ENCODE data around the gene TRAPPC4. TPM values are rescaled to one million over a fixed set of nuclear protein-coding genes. Genes with fewer than 3 reads are reported as not detected.
"Not testable (repeated sequence)": the region's sequence is repeated elsewhere in the genome, so short reads cannot be mapped to it uniquely, and the experiment has no call there.

The TRAPPC4 gene
- total RNA-seq, 2 donors from 2014 or later: 26.1 to 37.2 TPM

DNA sequence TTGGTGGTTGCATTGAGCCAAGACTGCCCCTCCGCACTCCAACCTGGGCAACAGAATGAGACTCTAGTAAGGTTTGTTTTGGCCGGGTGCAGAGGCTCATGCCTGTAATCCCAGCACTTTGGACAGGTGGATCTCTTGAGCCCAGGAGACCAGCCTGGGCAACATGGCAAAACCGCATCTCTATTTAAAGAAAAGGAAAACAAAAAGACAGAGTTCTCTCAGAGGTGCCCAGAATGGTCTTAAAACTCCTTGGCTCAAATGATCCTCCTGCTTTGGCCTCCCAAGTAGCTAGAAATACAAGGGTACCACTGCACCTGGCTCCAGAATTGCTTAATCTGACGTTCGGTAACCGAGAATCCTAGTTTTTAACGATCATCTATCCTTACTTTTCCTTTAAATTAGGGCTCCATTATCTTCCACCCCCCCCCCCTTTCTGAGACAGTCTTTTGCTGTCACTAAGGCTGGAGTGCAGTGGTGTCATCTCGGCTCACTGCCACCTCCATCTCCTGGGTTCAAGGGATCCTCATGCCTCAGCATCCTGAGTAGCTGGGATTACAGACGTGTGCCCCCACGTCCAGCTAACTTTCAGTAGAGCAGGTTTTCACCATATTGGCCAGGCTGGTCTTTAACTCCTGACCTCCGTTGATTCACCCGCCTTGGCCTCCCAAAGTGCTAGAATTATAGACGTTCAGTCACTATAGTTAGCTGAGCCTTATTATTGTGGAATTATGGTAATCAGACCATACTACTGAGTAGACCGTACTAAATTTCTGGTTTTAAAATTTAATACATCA, 2.2 kb upstream of the TRAPPC4 start:
- Histone ChIP-seq H3K27me3 (no peaks in the 10 kb centered on the region), H3K27ac (no peak overlapping the region), H3K4me1 (peaks cover 0 to 39% of the 10 kb centered on the region in 2 donors), H3K4me3 (no peak overlapping the region), H3K9me3 (no peaks in the 10 kb centered on the region), H3K36me3 (peaks cover 62% of the 10 kb centered on the region)
- no peak for TF ChIP-seq CTCF (IDR thresholded peaks at IDR 0.05)
- no peak for DNase-seq (ENCODE audit: low spot score)

DNA sequence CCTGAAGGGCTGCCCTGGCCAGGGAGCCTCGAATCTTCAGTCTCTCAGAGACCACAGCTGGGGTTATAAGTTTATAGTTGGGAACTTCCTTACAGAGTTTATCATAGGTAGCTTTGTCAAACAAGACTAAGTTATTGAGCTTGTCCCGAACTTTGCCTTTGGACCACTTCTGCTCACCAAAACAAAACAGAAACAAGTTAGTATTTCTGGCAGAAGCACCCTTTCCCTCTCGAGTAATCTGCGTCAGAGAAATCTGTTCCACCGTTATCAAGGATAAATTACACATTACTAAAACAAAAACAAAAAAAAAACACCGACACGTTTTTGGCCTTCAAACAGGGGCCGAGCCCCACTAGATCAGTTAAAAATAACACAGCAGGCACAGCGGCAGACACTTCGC, 1.2 kb upstream of the TRAPPC4 start:
- Histone ChIP-seq H3K4me1 (peaks cover 0 to 43% of the 10 kb centered on the region in 2 donors), H3K4me3 (peak overlapping the region; percentile 88 to 96), H3K36me3 (peaks cover 63% of the 10 kb centered on the region), H3K27ac (peak overlapping the region; percentile 88 to 93)
- H3K9me3 ChIP-seq; DNase-seq (ENCODE audit: low spot score); H3K27me3 ChIP-seq: not testable (repeated sequence)

DNA sequence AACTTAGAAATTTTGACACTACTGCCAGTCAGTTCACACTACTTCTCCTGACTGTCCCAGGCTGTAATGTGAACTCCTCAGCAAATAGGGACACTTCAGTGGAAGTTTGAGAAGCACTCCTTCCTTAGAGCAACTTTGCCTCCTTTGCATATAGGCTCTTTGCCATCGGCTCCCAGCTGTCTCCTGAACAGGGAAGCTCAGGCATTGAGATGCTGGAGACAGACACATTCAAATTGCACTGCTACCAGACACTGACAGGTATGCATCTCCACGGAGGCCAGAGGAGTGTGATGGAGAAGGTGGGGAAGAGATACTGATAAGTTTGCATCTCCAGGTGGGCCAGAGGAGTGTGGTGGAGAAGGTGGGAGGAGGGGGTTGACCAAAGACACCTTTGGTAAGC, 1.4 kb downstream of the TRAPPC4 start:
- no peak overlapping the region for H3K4me3 ChIP-seq
- no peak for DNase-seq (ENCODE audit: low spot score)
- H3K4me1 ChIP-seq: peaks cover 0 to 52% of the 10 kb centered on the region in 2 donors
- no peak for TF ChIP-seq CTCF (IDR thresholded peaks at IDR 0.05)
- no peaks in the 10 kb centered on the region for H3K9me3 ChIP-seq
- H3K36me3 ChIP-seq: peaks cover 53% of the 10 kb centered on the region
- peak overlapping the region in 1 of 2 donors; percentile 93 for H3K27ac ChIP-seq
- no peaks in the 10 kb centered on the region for H3K27me3 ChIP-seq

- H3K4me1 ChIP-seq: peaks cover 0 to 42% of the 10 kb centered on the region in 2 donors
- DNase-seq (ENCODE audit: low spot score): no peak
- no peak for TF ChIP-seq CTCF (IDR thresholded peaks at IDR 0.05)
- H3K36me3 ChIP-seq: peaks cover 44% of the 10 kb centered on the region
- no peaks in the 10 kb centered on the region for H3K9me3 ChIP-seq
- H3K4me3 ChIP-seq: no peak overlapping the region
- H3K27ac ChIP-seq: no peak overlapping the region
- H3K27me3 ChIP-seq: no peaks in the 10 kb centered on the region
These were observed 3.1 kb downstream of the TRAPPC4 start for GRCh38 chr11:119021631-119022030.

GRCh38 chr11:119023741-119024140, 5.2 kb downstream of the TRAPPC4 start:
- H3K36me3 ChIP-seq: peaks cover 37% of the 10 kb centered on the region
- no peaks in the 10 kb centered on the region for H3K9me3 ChIP-seq
- no peaks in the 10 kb centered on the region for H3K27me3 ChIP-seq
- H3K27ac ChIP-seq: no peak overlapping the region
- TF ChIP-seq CTCF (IDR thresholded peaks at IDR 0.05): no peak
- no peak overlapping the region for H3K4me3 ChIP-seq
- DNase-seq (ENCODE audit: low spot score): no peak
- peaks cover 0 to 36% of the 10 kb centered on the region in 2 donors for H3K4me1 ChIP-seq

GRCh38 chr11:119024430-119025098, 6.0 kb downstream of the TRAPPC4 start:
- H3K4me3 ChIP-seq: no peak overlapping the region
- DNase-seq (ENCODE audit: low spot score): no peak
- no peaks in the 10 kb centered on the region for H3K27me3 ChIP-seq
- H3K4me1 ChIP-seq: peaks cover 0 to 40% of the 10 kb centered on the region in 2 donors
- peaks cover 37% of the 10 kb centered on the region for H3K36me3 ChIP-seq
- TF ChIP-seq CTCF (IDR thresholded peaks at IDR 0.05): no peak
- peak overlapping the region; percentile 20 to 35 for H3K27ac ChIP-seq
- H3K9me3 ChIP-seq: no peaks in the 10 kb centered on the region

Measured in right atrium auricular region (tissue), 2 donors.